Ramos (cell line): ENCODE data around the gene ZNF511.
"Not testable (repeated sequence)": the region's sequence is repeated elsewhere in the genome, so short reads cannot be mapped to it uniquely, and the experiment has no call there.

Experiments
- in situ Hi-C: fragments of 300-500 bp; cut with MboI; formaldehyde crosslinking; loops from one replicate; pipeline ENCODE4 v1.14.3; 2022; ENCODE audit warnings: low sequenced_read_pairs; ENCODE audit not compliant: unreplicated experiment

The ZNF511 gene

DNA sequence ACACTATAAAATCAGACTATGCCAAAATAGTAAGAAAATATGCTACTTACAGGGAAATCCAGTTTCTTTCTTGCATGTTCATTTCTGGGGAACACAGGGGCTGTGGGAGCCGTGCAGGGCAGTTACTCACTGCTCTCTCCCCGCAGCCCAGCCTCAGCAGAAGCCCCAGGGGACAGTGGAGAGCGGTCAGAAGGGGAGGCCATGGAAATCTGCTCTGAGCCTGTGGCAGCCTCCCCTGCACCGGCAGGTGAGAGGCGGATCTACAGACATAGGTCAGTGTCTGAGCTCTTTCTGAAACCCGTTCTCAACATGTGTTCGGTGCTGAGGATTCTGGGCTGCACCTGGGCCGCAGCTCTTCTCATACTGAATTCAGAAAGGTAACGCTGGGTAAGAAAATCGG, 2.9 kb downstream of the ZNF511 start:
- in situ Hi-C loops, result no loop called here

DNA sequence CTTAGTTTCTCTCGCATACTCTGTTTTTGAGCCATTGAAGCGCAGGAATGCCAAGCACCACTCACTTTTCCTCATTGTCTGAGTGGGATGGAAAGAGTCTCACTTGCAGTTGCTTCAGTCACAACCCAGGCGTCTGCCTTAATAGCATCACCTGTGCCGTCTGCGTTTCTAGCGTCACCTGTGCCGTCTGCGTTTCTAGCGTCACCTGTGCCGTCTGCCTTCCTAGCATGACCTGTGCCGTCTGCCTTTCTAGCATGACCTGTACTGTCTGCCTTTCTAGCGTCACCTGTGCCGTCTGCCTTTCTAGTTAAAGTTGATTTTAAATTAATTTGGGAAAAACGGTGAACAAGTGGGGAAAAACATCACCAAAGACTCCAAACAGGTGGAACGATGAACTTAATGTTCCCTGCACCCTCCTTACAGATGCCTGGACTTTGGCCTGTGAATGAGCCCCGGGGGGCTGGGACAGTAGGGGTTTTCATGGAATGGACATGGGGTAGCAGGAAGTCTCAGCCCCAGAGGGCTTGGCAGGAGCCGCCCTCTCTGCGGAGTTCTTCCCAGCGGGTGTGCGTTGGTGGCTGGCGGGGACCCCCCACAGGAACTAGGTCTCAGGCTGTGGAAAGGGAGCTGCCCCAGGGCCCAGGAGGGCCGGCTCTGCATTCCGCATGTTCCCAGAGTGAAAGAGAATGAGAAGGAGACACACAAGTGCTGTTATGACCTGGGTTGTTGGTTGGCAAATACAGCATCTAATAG, 3.5 kb downstream of the ZNF511 start:
- in situ Hi-C loops, result no loop called here

DNA sequence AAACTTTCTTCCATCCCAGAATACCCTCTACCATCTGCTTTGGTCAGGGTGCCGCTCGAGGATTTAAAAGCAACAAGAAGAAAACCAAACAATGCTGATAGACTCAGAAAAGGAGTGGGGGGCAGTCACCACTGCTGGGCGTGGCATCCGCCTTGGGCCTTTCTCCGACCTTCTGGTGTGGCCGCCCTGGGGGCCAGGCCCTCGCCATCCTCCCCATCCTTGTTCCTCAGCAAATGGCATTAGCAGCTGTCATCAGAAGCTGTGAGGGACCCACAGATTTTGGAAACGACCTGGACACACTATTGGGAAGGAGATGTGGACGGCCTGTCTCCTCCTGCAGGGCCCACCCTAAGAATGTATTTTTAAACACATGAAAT, 4.0 kb downstream of the ZNF511 start:
- in situ Hi-C loops, result no loop called here

DNA sequence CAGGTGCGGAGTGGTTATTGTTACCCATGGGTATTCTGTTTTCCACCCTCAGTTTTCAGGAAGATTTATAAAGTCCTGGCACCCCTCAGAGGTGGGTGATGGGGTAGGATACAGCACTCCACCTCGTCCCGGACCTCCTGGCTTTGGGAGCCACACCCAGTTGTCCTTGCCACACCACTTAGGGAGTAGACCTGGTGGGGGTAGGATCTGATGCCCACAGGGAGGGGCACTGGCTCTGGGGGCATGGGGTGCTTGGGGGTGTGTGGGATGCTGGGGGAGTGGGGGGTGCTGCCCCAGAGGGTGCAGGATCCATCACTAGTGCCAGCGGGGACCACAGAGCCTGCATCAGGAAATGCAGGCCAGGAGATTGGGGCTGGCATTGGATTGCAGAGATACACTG, 4.5 kb downstream of the ZNF511 start:
- in situ Hi-C loops, result no loop called here

DNA sequence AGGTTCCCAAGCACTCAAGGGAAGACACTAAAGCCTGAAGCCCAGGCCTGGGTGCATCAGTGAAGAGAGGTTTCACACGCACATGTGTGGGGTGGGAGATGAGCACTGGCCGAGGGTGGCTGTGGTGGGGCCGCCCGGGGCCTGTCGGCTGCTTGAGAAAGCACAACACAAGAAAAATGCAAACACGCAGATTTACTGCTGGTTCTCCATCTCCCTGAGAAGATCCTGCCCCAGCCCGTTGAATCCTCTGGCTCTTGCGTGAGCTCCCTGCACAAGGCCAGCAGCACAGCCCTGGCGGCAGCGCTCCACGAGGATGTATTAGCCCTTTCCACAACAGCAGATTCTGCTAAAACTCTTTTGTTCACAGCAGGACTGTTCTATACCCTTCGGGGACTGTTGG, 6.2 kb downstream of the ZNF511 start:
- in situ Hi-C loops, result no loop called here

DNA sequence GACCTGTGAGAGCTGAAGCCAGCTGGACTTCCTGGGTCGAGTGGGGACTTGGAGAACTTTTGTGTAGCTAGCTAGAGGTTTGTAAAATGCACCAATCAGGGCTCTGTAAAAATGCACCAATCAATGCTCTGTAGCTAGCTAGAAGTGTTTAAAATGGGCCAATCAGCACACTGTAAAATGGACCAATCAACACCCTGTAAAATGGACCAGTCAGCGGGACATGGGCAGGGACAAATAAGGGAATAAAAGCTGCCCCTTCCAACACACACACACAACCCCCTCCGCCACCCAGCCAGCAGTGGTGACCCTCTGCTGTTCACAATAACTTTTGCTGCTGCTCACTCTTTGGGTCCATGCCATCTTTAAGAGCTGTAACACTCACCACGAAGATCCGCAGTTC, 7.1 kb downstream of the ZNF511 start:
- in situ Hi-C loops, result no loop called here

DNA sequence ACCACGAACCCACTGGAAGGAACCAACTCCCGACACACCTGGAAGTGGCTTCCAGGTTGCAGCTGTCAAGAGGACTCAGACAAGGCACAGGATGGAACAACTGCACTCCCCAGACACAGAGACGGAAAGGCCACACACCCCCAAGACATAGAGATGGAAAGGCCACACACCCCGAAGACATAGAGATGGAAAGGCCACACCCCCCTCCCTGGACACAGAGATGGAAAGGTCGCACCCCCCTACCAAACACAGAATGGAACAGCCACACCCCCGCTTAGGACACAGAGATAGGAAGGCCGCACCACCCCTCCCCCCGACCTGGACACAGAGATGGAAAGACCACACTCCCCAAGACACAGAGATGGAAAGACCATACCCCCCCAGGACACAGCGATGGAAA, 7.6 kb downstream of the ZNF511 start:
- in situ Hi-C loops, result no loop called here

DNA sequence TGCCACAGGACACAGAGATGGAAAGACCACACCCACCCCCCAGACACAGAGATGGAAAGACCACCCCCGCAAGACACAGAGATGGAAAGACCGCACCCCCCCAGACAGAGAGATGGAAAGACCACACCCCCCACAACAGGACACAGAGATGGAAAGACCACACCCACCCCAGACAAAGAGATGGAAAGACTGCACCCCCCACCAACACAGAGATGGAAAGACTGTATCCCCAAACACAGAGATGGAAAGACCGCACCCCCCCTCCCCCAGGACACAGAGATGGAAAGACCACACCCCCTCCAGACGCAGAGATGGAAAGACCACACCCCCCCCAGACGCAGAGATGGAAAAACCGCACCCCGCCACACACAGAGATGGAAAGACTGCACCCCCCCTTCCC, 8.0 kb downstream of the ZNF511 start:
- in situ Hi-C loops, result no loop called here

DNA sequence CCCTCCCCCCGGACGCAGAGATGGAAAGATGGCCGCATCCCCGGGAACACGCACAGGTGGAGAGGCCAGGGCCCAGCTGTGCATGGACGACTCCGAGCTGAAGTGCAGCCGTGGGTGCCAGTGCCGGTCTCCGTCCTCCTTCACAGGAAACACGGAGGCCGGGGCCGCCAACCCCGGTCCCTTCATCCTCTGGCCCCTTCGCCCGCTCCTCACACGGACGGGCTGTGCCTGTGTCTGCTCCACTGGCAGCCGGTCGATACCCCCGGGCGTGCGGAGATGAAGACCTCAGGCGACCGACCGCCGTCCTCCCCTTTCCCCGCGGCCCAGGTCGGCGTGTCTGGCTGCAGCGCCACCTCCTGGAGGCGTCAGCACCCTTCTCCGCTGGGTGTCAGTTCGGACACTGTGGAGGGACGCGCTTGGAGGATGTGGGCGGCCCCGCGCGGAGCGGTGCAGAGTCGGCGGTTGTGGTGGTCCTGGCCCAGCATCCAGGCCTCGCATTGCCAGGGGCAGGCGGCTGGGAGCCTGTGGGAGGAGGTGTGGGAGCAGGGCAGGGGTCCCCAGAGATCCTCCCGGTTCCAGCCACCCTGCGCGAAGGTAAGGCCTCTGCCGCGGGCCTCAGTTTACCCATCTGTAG, 9.9 kb downstream of the ZNF511 start:
- in situ Hi-C loops, result no loop called here

DNA sequence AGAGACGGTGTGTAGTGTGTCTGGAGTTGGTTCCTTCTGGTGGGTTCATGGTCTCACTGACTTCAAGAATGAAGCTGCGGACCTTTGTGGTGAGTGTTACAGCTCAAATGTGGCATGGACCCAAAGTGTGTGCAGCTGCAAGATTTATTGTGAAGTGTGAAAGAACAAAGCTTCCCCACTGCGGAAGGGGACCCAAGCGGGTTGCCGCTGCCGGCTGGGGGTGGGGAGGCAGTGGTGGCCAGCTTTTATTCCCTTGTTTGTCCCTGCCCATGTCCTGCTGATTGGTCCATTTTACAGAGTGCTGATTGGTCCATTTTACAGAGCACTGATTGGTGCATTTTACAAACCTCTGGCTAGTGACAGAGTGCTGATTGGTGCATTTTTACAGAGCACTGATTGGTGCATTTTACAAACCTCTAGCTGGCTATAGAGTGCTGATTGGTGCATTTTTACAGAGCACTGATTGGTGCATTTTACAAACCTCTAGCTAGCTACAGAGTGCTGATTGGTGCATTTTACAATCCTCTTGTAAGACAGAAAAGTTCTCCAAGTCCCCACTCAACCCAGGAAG, 12.2 kb downstream of the ZNF511 start:
- in situ Hi-C loops, result not testable (repeated sequence)

DNA sequence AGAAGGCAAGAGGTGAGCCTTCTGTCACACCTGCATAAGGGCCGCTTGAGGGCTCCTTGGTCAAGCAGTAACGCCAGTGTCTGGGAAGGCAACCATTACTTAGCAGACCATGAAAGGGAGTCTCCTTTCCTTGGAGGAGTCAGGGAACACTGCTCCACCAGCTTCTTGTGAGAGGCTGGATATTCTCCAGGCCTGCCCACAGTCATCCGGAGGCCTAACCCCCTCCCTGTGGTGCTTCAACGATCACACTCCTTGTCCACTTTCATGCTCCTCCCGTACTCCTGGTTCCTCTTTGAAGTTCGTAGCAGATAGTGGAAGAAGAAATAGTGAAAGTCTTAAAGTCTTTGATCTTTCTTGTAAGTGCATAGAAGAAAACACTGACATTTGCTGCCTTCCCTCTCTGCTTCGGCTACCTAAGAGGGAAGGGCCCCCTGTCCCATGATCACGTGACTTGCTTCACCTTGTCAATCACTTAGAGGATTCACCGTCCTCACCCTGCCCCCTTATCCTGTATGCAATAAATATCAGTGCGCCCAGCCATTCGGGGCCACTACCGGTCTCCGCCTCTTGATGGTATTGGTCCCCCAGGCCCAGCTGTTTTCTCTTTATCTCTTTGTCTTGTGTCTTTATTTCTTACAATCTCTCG, 13.5 kb downstream of the ZNF511 start:
- in situ Hi-C loops, result not testable (repeated sequence)

DNA sequence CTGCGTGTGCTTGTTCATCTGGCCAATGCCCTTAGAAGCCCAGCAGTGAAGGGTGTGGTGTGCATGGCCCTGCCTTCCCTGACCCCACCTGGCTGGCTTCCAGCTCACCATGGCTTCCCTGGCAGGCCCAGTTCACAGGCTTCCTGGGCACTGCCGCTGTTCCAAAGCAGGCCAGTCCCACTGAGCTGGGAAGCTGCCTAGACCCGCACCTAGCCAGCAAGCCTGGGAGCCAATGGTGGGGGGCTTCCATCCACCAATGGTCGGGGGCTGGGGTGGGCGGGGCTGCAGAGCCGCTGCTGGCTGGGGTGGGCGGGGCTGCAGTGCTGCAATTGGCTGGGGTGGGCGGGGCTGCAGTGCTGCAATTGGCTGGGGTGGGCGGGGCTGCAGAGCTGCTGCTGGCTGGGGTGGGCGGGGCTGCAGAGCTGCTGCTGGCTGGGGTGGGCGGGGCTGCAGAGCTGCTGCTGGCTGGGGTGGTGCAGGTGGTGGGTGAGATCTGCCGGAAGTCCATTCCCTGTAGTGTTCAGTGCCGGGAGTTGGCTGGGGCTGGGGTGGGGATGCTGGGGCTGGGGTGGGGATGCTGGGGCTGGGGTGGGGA, 15.6 kb downstream of the ZNF511 start:
- in situ Hi-C loops, result no loop called here

DNA sequence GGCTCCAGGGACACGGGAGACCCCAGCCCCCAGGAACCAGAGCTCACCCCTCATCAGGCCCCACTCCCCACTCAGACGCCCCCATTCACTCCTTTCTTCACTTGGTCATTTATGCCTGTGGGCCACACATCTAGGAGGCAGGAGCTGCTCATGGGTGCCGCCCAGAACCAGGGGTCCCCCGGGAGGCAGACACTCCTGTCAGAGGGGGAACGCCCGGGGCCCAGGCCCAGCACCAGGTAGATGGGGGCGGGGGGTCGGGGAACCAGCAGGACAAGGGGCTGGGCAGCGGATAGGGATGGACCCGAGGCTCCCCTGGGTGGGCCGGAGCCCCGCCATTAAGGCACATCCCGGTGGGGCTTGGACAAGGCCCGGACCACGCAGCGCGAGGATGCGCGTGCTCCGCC, 16.1 kb downstream of the ZNF511 start:
- in situ Hi-C loops, result loop anchor here (5.0 kb wide), 2 partner anchors 77 to 172 kb away; no protein-coding TSS in a partner anchor

DNA sequence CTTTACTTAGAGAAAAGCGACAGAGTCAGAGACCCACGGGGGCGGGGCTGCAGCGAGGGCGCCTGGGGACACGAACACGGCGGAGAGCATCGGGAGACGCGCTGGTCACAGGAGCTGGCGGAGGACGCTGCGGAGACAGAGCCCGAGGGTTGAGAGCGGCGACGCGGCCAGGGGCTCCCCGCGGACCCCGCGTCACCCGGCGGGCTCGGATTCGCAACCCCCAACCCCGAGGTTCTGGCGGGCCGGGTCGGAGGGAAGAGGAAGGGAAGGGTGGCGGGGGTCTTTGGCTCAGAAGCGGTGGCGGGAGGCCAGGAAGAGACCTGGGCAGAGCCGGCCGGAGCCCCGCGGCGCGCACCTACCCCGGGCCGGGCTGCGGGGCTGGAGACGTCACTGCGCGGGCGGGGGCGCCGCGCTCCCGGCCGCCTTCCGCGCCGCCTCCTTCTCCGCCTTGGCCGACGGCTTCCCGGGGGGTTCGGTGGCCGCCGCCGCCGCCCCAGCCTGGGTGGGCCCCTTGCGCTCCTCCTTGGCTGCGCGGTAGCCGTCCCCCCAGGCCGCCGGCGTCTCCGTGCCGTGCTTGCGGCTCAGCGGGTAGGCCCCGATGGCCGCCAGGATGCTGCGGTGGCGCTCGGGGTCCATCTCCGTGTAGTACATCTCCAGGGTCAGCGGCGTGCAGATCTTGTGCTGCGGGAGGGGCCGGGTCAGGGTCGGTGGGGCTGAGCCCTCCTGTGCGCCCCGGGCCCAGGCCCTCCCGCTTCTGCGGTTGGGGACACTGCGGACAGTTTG, 16.9 kb downstream of the ZNF511 start:
- in situ Hi-C loops, result loop anchor here (5.0 kb wide), 2 partner anchors 77 to 172 kb away; no protein-coding TSS in a partner anchor

DNA sequence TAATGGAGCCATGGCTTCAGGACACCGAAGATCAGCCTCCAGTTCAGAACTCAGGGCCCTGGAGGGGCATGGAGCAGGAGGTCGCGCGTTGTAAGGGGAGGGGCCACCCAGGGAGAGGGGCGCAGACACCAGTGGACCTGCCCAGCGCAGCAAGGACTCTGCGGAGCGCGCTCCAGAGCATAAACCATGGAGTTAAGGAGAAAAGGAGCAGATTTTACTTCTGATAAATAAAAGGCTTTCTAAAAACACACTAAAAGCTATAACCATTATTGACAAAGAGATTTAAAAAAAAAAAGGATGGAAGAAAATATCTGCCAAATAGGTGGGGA, 17.5 kb downstream of the ZNF511 start:
- in situ Hi-C loops, result loop anchor here (5.0 kb wide), 2 partner anchors 76 to 171 kb away; no protein-coding TSS in a partner anchor

DNA sequence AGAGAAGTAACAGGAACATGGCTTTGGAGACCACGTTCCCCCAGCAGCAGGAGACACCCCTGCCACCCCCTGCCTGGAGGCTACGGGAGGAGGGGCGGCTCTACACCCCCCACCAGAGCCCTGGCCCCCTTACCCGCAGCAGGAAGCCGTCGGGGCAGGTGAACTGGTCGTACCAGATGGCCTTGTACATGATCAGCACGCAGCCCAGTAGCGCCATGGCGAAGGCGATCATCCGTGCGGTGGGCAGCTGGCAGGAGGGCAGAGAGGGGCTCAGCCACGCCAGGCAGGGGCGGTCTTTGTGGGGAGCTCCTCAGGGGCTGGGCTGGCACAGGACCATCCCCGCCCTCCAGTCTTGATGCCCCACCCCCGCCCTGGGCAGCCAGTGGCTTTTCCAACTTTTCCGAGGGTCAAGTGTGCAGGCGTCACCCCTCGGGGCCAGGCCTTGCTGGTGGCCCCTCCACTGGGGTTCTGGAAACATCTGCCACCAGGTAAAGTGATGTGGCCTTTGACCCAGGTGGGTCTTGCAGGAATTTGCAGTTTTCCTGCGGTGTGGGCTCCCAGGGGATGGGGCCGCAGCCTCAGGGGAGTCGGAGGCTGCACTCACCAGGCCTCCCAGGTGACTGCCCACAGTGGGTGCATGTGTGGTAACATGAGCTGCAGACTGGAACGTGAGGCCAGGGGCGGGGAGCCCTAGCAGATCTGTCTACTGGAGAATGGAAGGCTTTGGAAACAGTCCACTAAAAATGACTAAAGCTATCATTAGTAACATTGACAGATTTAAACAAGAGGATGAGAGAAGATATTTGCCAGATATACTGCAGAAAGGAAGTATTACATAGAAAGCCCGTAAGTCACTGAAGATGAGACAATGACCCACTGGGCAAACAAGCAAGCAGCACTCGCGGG, 18.3 kb downstream of the ZNF511 start:
- in situ Hi-C loops, result loop anchor here (5.0 kb wide), 2 partner anchors 75 to 170 kb away; no protein-coding TSS in a partner anchor

DNA sequence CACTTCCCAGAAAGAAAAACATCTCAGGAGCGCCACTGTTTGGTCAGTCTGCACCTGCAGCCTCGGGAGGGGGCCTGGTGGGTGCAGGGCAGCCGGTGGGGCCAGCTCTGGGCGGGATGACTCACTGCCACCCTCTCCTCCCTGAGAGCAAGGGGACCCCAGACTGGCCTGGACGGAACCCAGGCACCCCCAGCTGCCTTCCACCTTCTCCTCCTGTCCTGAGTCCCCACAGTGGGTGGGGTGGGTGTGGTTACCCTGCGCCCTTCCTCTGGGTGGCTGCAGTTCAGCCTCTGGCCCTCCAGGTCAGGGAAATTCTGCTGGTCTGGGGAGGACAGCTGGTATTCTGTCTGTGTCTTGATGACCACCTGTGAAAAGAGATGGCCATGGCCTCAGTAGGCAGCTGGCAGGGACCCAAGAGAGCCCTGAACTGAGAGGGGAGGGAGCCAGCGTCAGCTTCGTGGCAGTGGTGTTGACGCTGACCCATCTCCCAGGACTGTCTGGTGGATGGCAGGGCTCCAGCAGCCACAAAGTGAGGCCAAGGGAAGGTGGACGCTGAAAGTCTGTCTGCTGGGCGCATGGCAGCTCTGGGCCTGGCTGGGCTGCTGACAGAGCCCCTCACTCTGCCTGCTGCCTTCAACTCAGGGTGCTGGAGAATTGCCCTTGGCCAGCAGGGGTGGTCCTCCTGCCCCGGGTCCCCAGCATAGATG, 19.1 kb downstream of the ZNF511 start:
- in situ Hi-C loops, result loop anchor here (5.0 kb wide), 2 partner anchors 74 to 169 kb away; no protein-coding TSS in a partner anchor
